Panc1 (cell line): Measurements from ENCODE around the gene ACTG1. TPM values are rescaled to one million over a fixed set of nuclear protein-coding genes. Genes with fewer than 3 reads are reported as not detected.

Experiments
- ATAC-seq: fragments of 200-7000 bp; cut with Tn5 transposase; 2 replicates; pipeline ENCODE4 v1.9.1; 2020; ENCODE audit warnings: mild to moderate bottlenecking, moderate library complexity
- BruUV-seq: library from RNA; stranded (reverse); fragments of 400-500 nt; replicated peaks from 2 replicates; lab custom pipeline; 2021; lab: Mats Ljungman, UMichigan
- CTCF ChIA-PET: fragments of 300-600 bp; sonication (Branson Sonifier 250); formaldehyde crosslinking; loops from one replicate; lab custom pipeline; 2022; ENCODE audit warnings: antibody characterized with exemption; lab: Charles Lee
- POLR2A ChIA-PET: fragments of 300-600 bp; sonication (Branson Sonifier 250); formaldehyde crosslinking; loops from one replicate; lab custom pipeline; 2022; ENCODE audit warnings: antibody characterized with exemption; lab: Charles Lee
- DNase-seq: peaks from one replicate; pipeline ENCODE4 v3.0.0-alpha.2; 2010; ENCODE audit warnings: low read depth, low spot score
- H3K27ac ChIP-seq: 2 replicates; pipeline ENCODE4 v1.5.1; 2011; ENCODE audit warnings: mild to moderate bottlenecking, low read length, inconsistent platforms
- H3K27me3 ChIP-seq: fragments of 200-500 bp; sonication (Bioruptor generic); 2 replicates; pipeline ENCODE4 v1.6.0; 2014; ENCODE audit warnings: low read length, inconsistent platforms; ENCODE audit not compliant: control insufficient read depth, insufficient read depth
- H3K36me3 ChIP-seq: fragments of 200-500 bp; sonication (Bioruptor generic); 2 replicates; pipeline ENCODE4 v1.5.1; 2014; ENCODE audit warnings: inconsistent platforms, mild to moderate bottlenecking, low read length, moderate library complexity; ENCODE audit not compliant: control insufficient read depth, insufficient read depth
- H3K4me1 ChIP-seq: 2 replicates; pipeline ENCODE4 v1.5.1; 2011; ENCODE audit warnings: inconsistent platforms, mild to moderate bottlenecking, low read length, moderate library complexity; ENCODE audit not compliant: control insufficient read depth, insufficient read depth
- H3K4me3 ChIP-seq, 2 experiments: 2 replicates each; pipeline ENCODE4 v1.5.1; 2011 to 2012; ENCODE audit warnings: low read depth in 2 of 2, low read length in 2 of 2, mild to moderate bottlenecking in 2 of 2, inconsistent platforms in 1 of 2, moderate library complexity in 1 of 2
- H3K9me3 ChIP-seq: fragments of 200-500 bp; sonication (Bioruptor generic); 2 replicates; pipeline ENCODE4 v1.5.1; 2014; ENCODE audit warnings: low read depth, mild to moderate bottlenecking, inconsistent platforms, low read length, moderate library complexity; ENCODE audit not compliant: control insufficient read depth, insufficient read depth
- CTCF ChIP-seq: fragments of 450-650 bp; IDR thresholded peaks from 2 replicates; pipeline ENCODE4 v1.5.1; 2017; ENCODE audit warnings: mild to moderate bottlenecking
- REST ChIP-seq, 2 experiments: IDR thresholded peaks; 2 replicates each; pipeline ENCODE4 v1.6.1; 2011 to 2012; ENCODE audit warnings: low read depth in 2 of 2, control low read depth in 1 of 2, low read length in 1 of 2, mild to moderate bottlenecking in 1 of 2, moderate library complexity in 1 of 2; ENCODE audit not compliant: insufficient read depth in 1 of 2
- SIN3A ChIP-seq: IDR thresholded peaks from 2 replicates; pipeline ENCODE4 v1.6.1; 2012; ENCODE audit warnings: low read depth, mild to moderate bottlenecking, low read length, moderate library complexity, borderline replicate concordance; ENCODE audit not compliant: insufficient read depth
- TCF7L2 ChIP-seq: IDR thresholded peaks from 2 replicates; pipeline ENCODE4 v1.6.1; 2011; ENCODE audit warnings: mild to moderate bottlenecking, low read depth, low read length, inconsistent platforms
- in situ Hi-C: cut with HindIII; loops from 2 replicates; pipeline ENCODE4 v1.10.0; 2016; ENCODE audit warnings: low sequenced_read_pairs, low pct_unique_long_range_greater_than_20kb
- intact Hi-C: fragments of 100-400 bp; cut with micrococcal nuclease; formaldehyde crosslinking; loops from one replicate; pipeline ENCODE4 v1.10.0; 2022; ENCODE audit not compliant: unreplicated experiment
- total RNA-seq: library from RNA; stranded (reverse); gene quantifications from one replicate; pipeline ENCODE4 v1.2.1, GENCODE V29; 2021; ENCODE audit not compliant: unreplicated experiment

The ACTG1 gene
- total RNA-seq, 1 experiment from 2014 or later: 4,502 TPM

- in situ Hi-C loops: no loop called here
- Histone ChIP-seq H3K36me3 (no peaks in the 10 kb centered on the region), H3K4me1 (peaks cover 26% of the 10 kb centered on the region), H3K27me3 (no peaks in the 10 kb centered on the region), H3K27ac (no peak overlapping the region), H3K4me3 (no peak overlapping the region), H3K9me3 (no peaks in the 10 kb centered on the region)
- BruUV-seq: no TSS peak
- ChIA-PET CTCF (no interaction called here), POLR2A (no interaction called here)
- intact Hi-C loops: no loop called here
- no peak for TF ChIP-seq TCF7L2
- no peak for TF ChIP-seq CTCF
- no peak for DNase-seq
- no peak for ATAC-seq
Measured at GRCh38 chr17:81468111-81468769, 44.4 kb downstream of the ACTG1 start.

- no TSS peak for BruUV-seq
- intact Hi-C loops: no loop called here
- Histone ChIP-seq H3K9me3 (no peaks in the 10 kb centered on the region), H3K4me1 (peaks cover 26% of the 10 kb centered on the region), H3K36me3 (no peaks in the 10 kb centered on the region), H3K27ac (no peak overlapping the region), H3K4me3 (no peak overlapping the region), H3K27me3 (no peaks in the 10 kb centered on the region)
- ATAC-seq: peak; percentile 49; the same call in 1 of the 2 replicates
- in situ Hi-C loops: no loop called here
- no peak for DNase-seq
- CTCF ChIA-PET: no interaction called here
- no peak for TF ChIP-seq SIN3A
- TF ChIP-seq CTCF: no peak
- TF ChIP-seq REST (IDR thresholded peaks at IDR 0.05; ENCODE audit: insufficient read depth in 1 of 2, low read depth in 2 of 2, low read length in 1 of 2): no peak
- POLR2A ChIA-PET: no interaction called here
Measured at GRCh38 chr17:81466564-81467472, 45.8 kb downstream of the ACTG1 start.
